NCI-H2107 treated with DMSO at 0.1 percent for 48 hours (cell line): ENCODE measurements around the gene GMPS.

Experiments
- DNase-seq: peaks from one replicate; lab custom pipeline; 2025; ENCODE audit not compliant: unreplicated experiment; lab: John Stamatoyannopoulos, UW

Gene GMPS

DNA sequence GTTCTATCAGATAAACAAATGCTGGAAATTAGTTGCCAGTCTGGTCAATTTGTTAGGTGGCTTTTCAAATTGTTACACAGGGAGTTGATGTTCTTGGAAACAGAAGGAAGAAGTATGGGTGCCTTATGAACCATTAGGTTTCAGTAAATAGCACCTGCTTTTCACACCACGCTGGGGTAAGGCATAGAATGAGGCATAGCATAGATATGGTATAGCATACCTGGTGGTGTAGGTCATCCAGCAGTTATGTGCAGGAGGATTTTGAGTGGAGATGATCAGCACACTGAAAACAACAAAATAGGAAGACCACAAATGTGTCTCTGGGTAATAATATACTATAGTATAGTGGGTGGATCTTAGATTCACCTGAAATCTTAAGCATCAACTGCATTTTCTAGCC, 121.4 kb downstream of the GMPS start:
- DNase-seq, result no peak
